Liver (tissue), 3 donors: ENCODE results near the gene CRADD.

ENCODE experiments used
- CTCF ChIP-seq: fragments of 150-350 bp; IDR thresholded peaks from 2 replicates; pipeline ENCODE4 v1.5.1; 2017; ENCODE audit warnings: improper control_type of control experiment, low read depth, low read length; ENCODE audit not compliant: missing input control
- SP1 ChIP-seq: IDR thresholded peaks from 2 replicates; pipeline ENCODE4 v1.6.1; 2018; ENCODE audit warnings: antibody characterized with exemption, mild to moderate bottlenecking
- donor health status: healthy.
- donor health status: healthy.

GRCh38 chr12:93680006-93680405 is 2.8 kb downstream of the CRADD start:
- TF ChIP-seq CTCF (no peak), SP1 (no peak)
